Astrocyte (in vitro differentiated cells and primary cell): ENCODE data around the gene COPZ1. TPM values are rescaled to one million over a fixed set of nuclear protein-coding genes. Genes with fewer than 3 reads are reported as not detected.
A peak's percentile ranks its signal among the peaks of the same experiment; 100 is the strongest.

Source experiments
- DNase-seq: peaks from one replicate; pipeline ENCODE4 v3.0.0-alpha.2; 2010; ENCODE audit warnings: low read depth
- FAIRE-seq: peaks from 2 replicates; lab custom pipeline; 2011; peaks lifted over from hg19 to GRCh38; lab: Jason Lieb, UNC
- H2AFZ ChIP-seq: 2 replicates; pipeline ENCODE4 v1.6.0; 2012; ENCODE audit warnings: low read depth, low read length, inconsistent platforms
- H3K27ac ChIP-seq: 2 replicates; pipeline ENCODE4 v1.5.1; 2011; ENCODE audit warnings: low read depth, low read length, inconsistent platforms
- H3K27me3 ChIP-seq: 2 replicates; pipeline ENCODE4 v1.6.0; 2011; ENCODE audit warnings: low read length, inconsistent platforms; ENCODE audit not compliant: insufficient read depth
- H3K36me3 ChIP-seq: 2 replicates; pipeline ENCODE4 v1.5.1; 2011; ENCODE audit warnings: low read length, inconsistent platforms; ENCODE audit not compliant: insufficient read depth
- H3K4me1 ChIP-seq: 2 replicates; pipeline ENCODE4 v1.5.1; 2011; ENCODE audit warnings: low read length, inconsistent platforms; ENCODE audit not compliant: insufficient read depth
- H3K4me2 ChIP-seq: 2 replicates; pipeline ENCODE4 v1.6.0; 2012; ENCODE audit warnings: low read length, inconsistent platforms
- H3K4me3 ChIP-seq: 2 replicates; pipeline ENCODE4 v1.5.1; 2011; ENCODE audit warnings: low read depth, mild to moderate bottlenecking, low read length, inconsistent platforms; ENCODE audit not compliant: insufficient read depth
- H3K79me2 ChIP-seq: 2 replicates; pipeline ENCODE4 v1.6.0; 2012; ENCODE audit warnings: mild to moderate bottlenecking, low read length, inconsistent platforms; ENCODE audit not compliant: insufficient read depth
- H3K9ac ChIP-seq: 2 replicates; pipeline ENCODE4 v1.6.0; 2012; ENCODE audit warnings: mild to moderate bottlenecking, low read length, inconsistent platforms
- H3K9me3 ChIP-seq: 2 replicates; pipeline ENCODE4 v1.5.1; 2012; ENCODE audit warnings: low read depth, mild to moderate bottlenecking, low read length, inconsistent platforms; ENCODE audit not compliant: insufficient read depth
- H4K20me1 ChIP-seq: 2 replicates; pipeline ENCODE4 v1.6.0; 2012; ENCODE audit warnings: low read length, inconsistent platforms; ENCODE audit not compliant: insufficient read depth
- H3K27ac Mint-ChIP-seq: one replicate; pipeline ENCODE4 v1.8.0; 2021; ENCODE audit warnings: mild to moderate bottlenecking, mixed read lengths; ENCODE audit not compliant: unreplicated experiment
- H3K27me3 Mint-ChIP-seq: one replicate; pipeline ENCODE4 v1.8.0; 2021; ENCODE audit warnings: low read depth, mixed read lengths; ENCODE audit not compliant: unreplicated experiment
- H3K36me3 Mint-ChIP-seq: one replicate; pipeline ENCODE4 v1.8.0; 2021; ENCODE audit warnings: low read depth, mixed read lengths; ENCODE audit not compliant: unreplicated experiment
- H3K4me1 Mint-ChIP-seq: one replicate; pipeline ENCODE4 v1.8.0; 2021; ENCODE audit warnings: low read depth, mixed read lengths; ENCODE audit not compliant: unreplicated experiment
- H3K4me3 Mint-ChIP-seq: one replicate; pipeline ENCODE4 v1.8.0; 2021; ENCODE audit warnings: mild to moderate bottlenecking, moderate library complexity, mixed read lengths; ENCODE audit not compliant: unreplicated experiment
- H3K9me3 Mint-ChIP-seq: one replicate; pipeline ENCODE4 v1.8.0; 2021; ENCODE audit warnings: mild to moderate bottlenecking, mixed read lengths; ENCODE audit not compliant: unreplicated experiment
- EZH2 ChIP-seq: IDR thresholded peaks from 2 replicates; pipeline ENCODE4 v1.6.1; 2012; ENCODE audit warnings: mild to moderate bottlenecking, low read length, inconsistent platforms; ENCODE audit not compliant: insufficient read depth
- total RNA-seq: library from RNA; stranded (reverse); gene quantifications from 2 replicates; pipeline ENCODE4 v1.2.1, GENCODE V29; 2021
- TF ChIP-seq, protein P1 (sequence below): IDR thresholded peaks from 2 replicates; pipeline ENCODE4 v1.5.1; 2011; ENCODE audit warnings: low read depth, mild to moderate bottlenecking, inconsistent platforms, low read length, moderate library complexity; ENCODE audit not compliant: insufficient read depth

The COPZ1 gene
- total RNA-seq, 1 donor from 2014 or later = 136 TPM

DNA sequence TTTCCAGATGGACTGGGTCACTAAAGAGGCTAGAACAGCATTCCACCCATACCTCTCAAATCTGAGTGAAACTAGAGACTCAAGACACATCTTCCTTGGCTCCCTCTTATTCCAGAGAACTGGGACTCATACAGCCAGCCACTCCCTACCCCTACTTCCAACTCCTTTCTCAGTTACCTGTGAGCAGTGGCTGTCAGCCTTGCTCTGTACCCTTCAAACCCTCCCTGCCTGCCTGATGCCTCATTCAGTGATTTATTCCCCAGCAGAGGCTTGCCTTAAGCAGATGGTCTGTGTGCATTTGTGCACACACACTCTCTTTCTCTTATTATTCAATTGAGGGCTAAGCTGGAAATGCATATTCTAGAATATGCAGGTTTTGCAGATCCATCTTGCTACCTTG lies 24.7 kb downstream of the COPZ1 start:
- no peak overlapping the region for H3K9ac ChIP-seq
- no peak for FAIRE-seq
- Mint-ChIP-seq H3K9me3 (peaks cover 2% of the 10 kb centered on the region), H3K4me1 (peaks cover 41% of the 10 kb centered on the region), H3K4me3 (no peak overlapping the region), H3K36me3 (peaks cover 22% of the 10 kb centered on the region), H3K27me3 (no peaks in the 10 kb centered on the region), H3K27ac (no peak overlapping the region)
- no peaks in the 10 kb centered on the region for H3K79me2 ChIP-seq
- DNase-seq = no peak
- H3K4me1 ChIP-seq = peaks cover 26% of the 10 kb centered on the region
- TF ChIP-seq EZH2 = no peak
- H3K36me3 ChIP-seq = peaks cover 44% of the 10 kb centered on the region
- H2AFZ ChIP-seq = no peak overlapping the region
- no peaks in the 10 kb centered on the region for H4K20me1 ChIP-seq
- H3K4me2 ChIP-seq = no peak overlapping the region
- H3K27me3 ChIP-seq = no peaks in the 10 kb centered on the region
- no peak overlapping the region for H3K4me3 ChIP-seq
- H3K27ac ChIP-seq = no peak overlapping the region
- H3K9me3 ChIP-seq = no peaks in the 10 kb centered on the region

DNA sequence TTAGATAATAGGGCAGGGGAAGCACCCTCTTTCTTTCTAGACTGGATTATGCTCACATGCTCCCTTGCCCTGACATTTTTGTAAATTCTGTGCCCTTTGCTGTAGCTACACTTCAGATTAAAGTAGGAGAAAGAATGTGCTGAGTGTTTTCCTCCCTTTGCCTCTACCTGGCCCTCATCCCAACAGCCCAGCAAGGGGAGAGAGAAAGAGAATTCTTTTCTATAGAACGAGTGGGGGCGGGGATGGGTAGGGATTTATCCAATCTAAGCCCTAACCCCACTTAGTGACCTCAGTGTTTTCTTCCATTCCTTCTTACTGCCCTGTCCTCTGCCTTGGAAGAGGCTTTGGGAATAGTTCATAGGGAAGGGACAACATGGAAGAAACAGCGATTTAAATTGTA lies 25.8 kb downstream of the COPZ1 start:
- FAIRE-seq = no peak

DNA sequence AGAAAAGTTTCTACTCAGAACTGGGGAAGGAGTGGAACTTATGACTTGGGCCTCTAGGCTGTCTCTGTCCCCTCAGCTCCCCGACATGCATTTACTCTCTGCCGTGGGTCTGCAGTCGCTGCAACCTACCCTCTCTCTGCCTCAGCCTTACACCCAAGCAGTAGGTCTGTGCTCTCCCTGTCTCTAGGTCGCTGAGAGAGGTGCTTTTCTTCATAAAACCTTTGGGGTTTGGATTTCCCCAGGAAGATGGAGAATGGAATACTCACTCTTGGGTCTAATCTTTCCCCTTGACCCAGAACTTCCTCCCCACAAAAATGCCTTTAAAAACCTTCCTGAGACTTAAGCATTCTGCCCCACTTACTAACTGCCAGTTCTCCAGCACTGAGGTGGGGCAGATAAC lies 26.4 kb downstream of the COPZ1 start:
- no peak overlapping the region for H3K27ac Mint-ChIP-seq

More for the DNA sequence above, 25.8 kb downstream of the COPZ1 start:
- Mint-ChIP-seq H3K36me3 (peaks cover 17% of the 10 kb centered on the region), H3K4me1 (peaks cover 48% of the 10 kb centered on the region), H3K4me3 (no peak overlapping the region), H3K27me3 (no peaks in the 10 kb centered on the region), H3K9me3 (no peaks in the 10 kb centered on the region), H3K27ac (no peak overlapping the region)
- no peak overlapping the region for H3K27ac ChIP-seq
- no peaks in the 10 kb centered on the region for H4K20me1 ChIP-seq
- no peak for DNase-seq
- no peak overlapping the region for H2AFZ ChIP-seq
- H3K36me3 ChIP-seq = peaks cover 37% of the 10 kb centered on the region
- H3K4me2 ChIP-seq = peak overlapping the region; percentile 76
- peaks cover 26% of the 10 kb centered on the region for H3K4me1 ChIP-seq
- no peak overlapping the region for H3K4me3 ChIP-seq
- no peaks in the 10 kb centered on the region for H3K9me3 ChIP-seq
- no peaks in the 10 kb centered on the region for H3K79me2 ChIP-seq
- H3K27me3 ChIP-seq = no peaks in the 10 kb centered on the region
- TF ChIP-seq EZH2 = no peak
- TF ChIP-seq, protein P1, sequence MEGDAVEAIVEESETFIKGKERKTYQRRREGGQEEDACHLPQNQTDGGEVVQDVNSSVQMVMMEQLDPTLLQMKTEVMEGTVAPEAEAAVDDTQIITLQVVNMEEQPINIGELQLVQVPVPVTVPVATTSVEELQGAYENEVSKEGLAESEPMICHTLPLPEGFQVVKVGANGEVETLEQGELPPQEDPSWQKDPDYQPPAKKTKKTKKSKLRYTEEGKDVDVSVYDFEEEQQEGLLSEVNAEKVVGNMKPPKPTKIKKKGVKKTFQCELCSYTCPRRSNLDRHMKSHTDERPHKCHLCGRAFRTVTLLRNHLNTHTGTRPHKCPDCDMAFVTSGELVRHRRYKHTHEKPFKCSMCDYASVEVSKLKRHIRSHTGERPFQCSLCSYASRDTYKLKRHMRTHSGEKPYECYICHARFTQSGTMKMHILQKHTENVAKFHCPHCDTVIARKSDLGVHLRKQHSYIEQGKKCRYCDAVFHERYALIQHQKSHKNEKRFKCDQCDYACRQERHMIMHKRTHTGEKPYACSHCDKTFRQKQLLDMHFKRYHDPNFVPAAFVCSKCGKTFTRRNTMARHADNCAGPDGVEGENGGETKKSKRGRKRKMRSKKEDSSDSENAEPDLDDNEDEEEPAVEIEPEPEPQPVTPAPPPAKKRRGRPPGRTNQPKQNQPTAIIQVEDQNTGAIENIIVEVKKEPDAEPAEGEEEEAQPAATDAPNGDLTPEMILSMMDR = no peak
- peak overlapping the region; percentile 73 for H3K9ac ChIP-seq

More for the DNA sequence above, 26.4 kb downstream of the COPZ1 start:
- Histone ChIP-seq H3K9me3 (no peaks in the 10 kb centered on the region), H2AFZ (no peak overlapping the region), H3K79me2 (no peaks in the 10 kb centered on the region), H3K9ac (peak overlapping the region; percentile 73), H4K20me1 (no peaks in the 10 kb centered on the region), H3K4me1 (peaks cover 26% of the 10 kb centered on the region), H3K27ac (no peak overlapping the region), H3K36me3 (peaks cover 37% of the 10 kb centered on the region), H3K27me3 (no peaks in the 10 kb centered on the region), H3K4me3 (no peak overlapping the region), H3K4me2 (peak overlapping the region; percentile 76)
- TF ChIP-seq, protein P1 = no peak
- no peak for TF ChIP-seq EZH2
- no peak for FAIRE-seq
- H3K9me3 Mint-ChIP-seq = no peaks in the 10 kb centered on the region
- H3K4me3 Mint-ChIP-seq = no peak overlapping the region
- no peaks in the 10 kb centered on the region for H3K27me3 Mint-ChIP-seq
- peaks cover 50% of the 10 kb centered on the region for H3K4me1 Mint-ChIP-seq
- no peak for DNase-seq
- peaks cover 17% of the 10 kb centered on the region for H3K36me3 Mint-ChIP-seq
